GM21529 (cell line): ENCODE data around the gene SRCIN1.
"Not testable (repeated sequence)": the region's sequence is repeated elsewhere in the genome, so short reads cannot be mapped to it uniquely, and the experiment has no call there.

ENCODE experiments used
- ATAC-seq: cut with Tn5 transposase; IDR thresholded peaks from one replicate; pipeline ENCODE4 v1.9.1; 2021; ENCODE audit not compliant: unreplicated experiment

SRCIN1 gene

DNA sequence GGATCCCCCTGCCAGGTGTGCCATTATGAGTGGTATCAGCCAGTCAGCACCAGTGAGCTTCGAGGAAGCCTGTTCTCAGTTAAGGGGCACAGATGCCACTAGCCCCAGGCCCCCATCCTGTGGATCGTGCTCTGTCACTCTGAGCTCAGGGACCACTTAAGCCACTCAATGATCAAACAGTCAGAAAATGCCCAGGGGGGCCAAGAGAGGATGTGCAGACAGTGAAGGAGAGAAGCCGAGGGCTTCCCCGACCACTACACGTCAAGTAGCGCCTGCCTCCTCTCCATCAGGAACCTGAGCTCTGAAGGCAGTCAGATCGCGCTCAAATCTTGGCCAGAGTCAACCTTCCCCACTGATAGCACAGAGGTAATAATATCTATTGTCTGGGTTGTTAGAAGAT lies 79.2 kb downstream of the SRCIN1 start:
- ATAC-seq, result not testable (repeated sequence)

DNA sequence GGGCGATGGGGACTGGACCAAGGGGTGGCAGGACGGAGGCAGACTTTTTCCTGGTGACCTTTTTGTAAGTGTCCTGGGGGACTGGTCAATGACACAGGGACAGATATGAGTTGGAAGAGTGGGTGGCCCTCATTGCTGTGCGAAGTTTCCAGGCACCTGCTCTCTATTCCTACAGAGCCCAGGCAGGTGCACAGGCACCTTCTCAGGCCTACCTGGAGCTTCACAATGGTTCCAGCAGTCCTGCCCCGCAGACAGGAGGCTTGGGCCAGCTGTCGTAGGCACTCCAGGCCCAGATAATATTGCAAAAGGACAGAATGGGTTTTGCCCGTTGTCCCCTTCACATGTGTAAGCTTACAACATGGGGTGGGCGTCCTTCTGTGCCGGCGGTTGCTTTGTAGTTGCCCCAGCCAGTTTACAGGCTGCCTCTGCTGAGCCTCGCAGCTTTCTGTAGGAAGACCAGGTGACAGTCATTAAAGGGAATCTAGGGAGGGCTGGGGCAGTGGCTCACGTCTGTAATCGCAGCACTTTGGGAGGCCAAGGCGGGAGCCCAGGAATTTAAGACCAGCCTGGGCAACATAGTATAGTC lies 93.2 kb downstream of the SRCIN1 start:
- ATAC-seq, result no peak

DNA sequence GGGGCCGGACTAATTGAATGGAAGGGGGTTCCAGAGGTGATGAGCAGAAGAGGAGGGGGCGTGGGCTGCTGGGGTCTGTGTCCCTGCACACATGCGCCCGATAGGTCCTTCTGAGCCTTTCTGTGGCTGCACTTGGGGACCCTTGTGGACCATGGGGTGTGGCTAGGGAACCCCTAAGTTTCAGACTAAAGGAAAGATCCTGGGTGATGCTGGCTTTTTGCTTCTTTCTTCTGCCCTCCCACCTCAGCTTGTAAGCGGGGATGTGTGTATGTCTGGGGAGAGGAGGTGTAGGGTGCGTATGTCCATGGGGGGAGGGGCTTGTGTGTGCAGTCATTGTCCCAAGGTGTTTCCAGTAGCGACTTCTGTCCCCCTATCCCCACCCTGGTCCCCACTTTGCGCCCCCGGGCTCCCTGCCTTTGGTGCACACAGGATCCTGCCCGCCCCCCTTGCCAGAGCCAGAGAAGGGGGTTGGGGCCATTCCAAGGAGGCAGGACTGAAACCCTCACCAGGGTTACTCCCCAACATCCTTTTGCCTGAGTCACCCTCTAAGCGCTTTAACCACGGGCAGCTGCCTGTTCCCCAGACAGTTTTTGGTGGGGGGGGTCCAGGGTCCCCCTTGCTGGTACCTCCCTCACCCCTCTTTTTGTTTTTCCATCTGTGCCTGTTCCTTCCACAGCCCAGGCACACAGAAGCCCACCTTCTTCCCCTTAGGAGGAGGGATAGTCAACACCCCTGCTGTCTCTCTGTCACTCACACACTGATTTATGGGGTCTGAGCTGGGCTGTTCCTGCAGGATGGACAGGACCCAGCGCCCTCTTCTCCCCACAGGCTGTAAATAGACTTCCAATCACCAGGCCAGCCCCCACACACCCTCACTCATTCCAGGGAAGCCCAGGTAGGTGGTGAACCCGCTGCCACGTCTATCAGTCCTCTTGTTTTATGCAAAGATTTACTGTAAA lies 94.3 kb downstream of the SRCIN1 start:
- ATAC-seq, result no peak

DNA sequence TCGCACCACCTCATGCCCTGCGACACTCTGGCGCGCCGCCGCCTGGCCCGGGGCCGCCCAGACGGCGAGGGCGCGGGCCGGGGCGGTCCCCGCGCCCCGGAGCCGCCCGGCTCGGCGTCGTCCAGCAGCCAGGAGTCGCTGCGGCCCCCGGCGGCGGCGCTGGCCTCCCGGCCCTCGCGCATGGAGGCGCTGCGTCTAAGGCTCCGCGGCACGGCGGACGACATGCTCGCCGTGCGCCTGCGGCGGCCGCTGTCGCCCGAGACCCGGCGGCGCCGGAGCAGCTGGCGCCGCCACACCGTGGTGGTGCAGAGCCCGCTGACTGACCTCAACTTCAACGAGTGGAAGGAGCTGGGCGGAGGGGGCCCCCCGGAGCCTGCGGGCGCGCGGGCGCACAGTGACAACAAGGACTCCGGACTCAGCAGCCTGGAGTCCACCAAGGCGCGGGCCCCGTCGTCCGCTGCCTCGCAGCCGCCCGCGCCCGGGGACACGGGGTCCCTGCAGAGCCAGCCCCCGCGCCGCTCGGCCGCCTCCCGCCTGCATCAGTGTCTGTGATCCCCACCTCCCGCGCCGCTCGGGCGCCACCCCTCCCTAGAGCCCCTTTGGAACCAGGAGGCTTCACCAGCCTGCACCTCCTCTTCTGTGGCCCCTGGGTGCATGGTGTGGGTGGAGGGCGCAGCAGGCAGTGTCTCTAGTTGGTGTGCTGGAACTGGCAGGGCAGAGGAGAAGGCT lies 95.2 kb downstream of the SRCIN1 start:
- ATAC-seq, result no peak

DNA sequence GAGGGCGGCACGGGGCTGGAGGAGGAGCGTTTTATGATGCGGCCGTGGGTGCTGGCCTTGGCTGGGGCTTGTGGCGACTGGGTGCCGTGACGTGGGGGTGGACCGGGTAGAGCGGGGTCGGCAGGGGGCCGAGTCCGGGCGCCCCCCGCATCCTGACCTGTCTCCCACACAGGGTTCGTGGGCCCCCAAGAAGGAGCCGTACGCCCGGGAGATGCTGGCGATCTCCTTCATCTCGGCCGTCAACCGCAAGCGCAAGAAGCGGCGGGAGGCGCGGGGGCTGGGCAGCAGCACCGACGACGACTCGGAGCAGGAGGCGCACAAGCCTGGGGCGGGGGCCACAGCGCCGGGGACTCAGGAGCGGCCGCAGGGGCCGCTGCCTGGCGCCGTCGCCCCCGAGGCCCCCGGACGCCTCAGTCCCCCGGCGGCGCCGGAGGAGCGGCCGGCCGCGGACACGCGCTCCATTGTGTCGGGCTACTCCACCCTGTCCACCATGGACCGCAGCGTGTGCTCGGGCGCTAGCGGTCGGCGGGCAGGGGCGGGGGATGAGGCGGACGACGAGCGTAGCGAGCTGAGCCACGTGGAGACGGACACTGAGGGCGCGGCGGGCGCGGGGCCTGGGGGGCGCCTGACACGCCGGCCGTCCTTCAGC lies 95.9 kb downstream of the SRCIN1 start:
- ATAC-seq, result no peak

DNA sequence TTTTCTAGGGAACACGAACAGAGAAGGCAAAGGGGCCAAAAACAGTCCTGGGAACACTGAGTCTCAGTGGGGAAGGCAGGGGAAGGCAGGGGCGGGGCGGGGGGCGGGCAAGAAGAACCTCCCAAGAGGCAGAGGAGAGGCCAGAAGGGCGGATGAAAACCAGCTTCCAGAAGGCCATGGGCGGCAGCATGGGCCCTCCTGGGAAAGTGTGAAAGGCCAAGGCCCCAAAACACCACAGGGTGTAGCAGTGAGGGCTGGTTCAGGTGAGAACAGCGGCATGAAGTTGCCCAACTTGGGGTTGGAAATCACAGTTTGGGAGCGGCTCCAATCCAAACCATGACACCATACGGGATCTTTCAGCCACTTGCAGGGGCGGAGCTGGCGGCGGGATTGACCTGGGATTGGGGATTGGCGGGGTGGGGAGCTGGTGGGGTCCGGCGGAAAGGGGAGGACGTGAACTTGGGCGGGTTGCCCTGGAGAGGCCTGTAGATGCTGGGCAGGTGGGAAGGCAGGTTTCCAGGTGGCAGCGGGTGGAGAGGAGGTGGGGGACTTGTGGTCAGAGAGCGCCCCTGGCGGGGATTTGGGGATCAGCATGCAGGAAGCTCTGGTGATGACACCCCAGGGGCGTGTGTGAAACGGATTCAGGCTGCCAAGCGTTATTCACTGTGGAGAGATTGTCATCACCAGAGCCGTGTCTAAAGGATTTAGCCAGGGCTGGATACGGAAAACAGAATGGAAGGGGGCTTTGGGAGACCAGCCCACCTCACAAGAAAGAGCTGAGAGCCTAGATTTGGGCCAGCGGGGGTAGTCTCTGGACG lies 96.6 kb downstream of the SRCIN1 start:
- no peak for ATAC-seq

DNA sequence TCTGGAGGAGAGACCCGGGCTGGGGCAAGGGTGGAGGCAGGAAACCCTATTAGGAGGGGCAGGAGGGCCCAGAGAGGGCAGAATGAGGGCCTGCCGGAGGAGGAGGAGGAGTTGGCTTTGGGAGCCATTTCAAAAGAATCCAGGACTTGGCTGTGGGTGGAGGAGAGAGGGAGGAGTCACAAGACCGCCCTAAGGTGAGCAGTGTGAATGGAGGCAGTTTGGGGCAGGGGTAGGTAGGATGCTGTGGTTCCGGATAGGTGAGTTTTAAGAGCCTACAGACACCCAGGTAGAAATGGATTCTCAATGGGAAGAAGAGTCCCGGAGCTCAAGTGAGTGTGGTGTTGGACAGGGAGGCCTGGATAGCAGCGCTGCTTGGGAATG lies 97.2 kb downstream of the SRCIN1 start:
- no peak for ATAC-seq

DNA sequence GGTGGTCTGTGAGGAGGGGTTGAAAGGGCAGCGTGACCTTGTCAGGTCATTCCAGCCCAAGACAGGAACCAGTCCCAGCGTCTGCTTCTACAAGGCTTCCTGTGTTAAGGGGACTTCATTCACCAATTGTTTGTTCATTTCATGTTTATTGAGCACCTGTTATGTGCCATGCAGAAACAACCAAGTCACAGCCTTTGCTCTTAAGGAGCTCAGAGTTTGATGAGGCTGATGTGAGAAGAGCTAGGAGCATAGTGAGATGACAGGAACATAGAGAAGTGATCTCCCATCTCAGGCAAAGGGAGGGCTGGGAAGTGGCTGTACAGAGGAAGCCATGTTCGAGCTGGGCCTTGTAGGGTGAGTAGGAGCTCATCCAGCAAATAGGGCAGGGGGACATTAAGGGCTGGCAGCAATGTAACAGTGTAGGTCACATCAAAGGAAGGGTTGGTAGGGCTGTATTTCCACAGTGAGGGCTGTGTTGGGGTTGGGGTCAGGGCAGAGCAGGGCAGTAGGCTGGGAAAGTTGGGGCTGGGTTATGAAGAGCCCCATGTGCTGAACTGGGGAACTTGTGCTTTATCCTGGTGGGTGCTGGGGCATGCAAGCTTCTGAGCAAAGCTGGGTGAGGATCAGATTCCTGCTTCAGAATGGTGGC lies 97.7 kb downstream of the SRCIN1 start:
- ATAC-seq, result no peak

DNA sequence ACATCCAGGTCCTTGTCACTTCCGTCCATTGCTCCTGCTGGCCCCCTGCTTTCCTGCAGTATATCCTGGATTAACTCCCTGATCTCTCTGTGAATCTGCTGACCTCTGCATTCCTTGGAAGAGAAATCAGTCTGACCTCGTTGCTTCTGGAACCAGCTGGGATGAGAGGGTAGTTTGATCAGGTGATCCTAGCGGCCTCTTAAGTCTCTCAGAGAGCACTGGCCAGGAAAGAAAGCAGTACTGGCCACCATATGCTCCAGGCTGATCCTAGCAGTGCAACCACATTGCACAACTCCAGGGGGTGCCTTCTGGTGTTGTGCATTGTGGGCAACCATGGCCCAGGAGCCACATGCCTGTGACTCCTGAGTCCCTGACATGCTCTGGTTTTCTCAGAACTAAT lies 98.3 kb downstream of the SRCIN1 start:
- ATAC-seq, result no peak

DNA sequence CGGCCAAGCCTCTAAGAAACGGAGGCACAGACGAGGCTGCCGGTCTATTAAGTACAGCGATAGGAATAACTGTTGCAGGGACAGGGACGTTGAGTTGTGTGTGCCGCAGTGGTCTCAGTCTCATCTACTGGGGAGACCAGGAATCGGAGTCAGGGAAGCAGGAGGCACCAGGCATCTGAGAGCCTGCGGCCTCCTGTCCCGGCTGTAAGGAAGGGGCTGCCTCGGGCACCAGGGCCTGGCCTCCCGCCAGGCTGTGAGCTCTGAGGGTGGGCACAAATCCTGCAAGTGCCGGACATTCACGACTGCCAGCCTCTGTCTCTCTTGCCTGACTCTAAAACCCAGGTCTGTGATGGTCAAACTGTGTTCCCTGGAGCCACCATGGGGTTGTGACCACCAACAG lies 101.5 kb downstream of the SRCIN1 start:
- no peak for ATAC-seq

DNA sequence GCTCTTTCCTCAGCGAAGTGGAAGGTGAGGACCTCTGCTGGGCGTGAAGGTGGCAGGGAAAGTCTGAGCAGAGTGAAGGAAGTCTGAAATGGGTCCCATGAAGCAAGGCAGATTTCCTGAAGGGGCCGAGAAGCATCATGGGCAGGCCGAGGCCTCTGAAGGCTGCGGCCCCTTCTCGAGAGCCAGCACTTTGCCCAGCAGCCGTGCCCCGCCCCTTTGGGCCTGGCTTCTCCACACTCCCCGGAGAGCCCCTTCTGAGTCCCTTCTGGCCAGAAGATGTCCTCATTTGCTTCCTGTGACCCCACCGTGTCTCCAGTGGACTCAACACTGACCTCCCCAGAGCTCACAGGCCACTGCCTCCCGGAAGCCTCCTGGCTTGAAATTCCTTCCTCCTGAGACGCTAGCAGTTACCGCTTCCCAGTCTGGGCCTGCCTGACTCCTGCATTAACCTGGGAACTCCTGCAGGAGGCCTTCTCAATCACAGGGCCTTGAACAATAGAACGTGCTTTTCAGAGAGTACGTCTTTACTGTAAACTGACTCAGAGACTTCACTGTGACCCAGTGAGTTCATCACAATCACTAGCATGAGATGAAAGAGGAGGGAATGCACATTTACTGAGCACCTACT lies 102.4 kb downstream of the SRCIN1 start:
- not testable (repeated sequence) for ATAC-seq

DNA sequence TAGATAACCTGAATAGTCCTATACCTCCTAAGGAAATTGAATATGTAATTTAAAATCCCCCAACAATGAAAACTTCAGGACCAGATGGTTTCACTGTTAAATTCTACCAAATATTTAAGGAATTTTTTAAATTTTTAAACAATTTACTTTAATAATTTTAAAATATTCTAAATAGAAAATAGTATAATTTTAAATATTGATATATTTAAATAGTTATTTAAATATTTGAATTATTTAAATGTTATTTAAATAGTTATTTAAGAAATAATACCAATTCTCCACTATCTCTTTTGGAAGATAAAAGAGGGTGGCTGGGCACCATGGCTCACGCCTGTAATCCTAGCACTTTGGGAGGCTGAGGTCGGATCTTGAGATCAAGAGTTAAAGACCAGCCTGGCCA lies 104.0 kb downstream of the SRCIN1 start:
- not testable (repeated sequence) for ATAC-seq

DNA sequence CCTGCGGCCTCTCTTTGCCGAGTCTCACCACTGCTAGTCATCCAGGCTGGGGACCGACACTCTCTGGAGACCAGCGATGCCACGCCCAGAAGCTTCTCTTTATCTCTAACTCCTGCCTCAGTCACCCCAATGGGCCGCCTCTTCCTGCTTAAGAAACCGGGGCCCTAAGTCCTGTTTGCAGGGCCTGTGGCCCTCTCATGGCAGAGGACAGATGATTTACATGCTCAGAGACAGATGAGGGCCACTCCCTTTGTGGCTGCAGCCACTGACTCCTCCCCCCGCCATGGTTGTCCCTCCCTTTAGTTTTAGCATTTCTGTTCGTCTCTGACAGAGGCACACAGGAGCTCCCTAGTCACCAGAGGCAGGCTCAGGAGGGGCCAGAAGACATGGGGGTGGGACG lies 106.5 kb downstream of the SRCIN1 start:
- not testable (repeated sequence) for ATAC-seq

DNA sequence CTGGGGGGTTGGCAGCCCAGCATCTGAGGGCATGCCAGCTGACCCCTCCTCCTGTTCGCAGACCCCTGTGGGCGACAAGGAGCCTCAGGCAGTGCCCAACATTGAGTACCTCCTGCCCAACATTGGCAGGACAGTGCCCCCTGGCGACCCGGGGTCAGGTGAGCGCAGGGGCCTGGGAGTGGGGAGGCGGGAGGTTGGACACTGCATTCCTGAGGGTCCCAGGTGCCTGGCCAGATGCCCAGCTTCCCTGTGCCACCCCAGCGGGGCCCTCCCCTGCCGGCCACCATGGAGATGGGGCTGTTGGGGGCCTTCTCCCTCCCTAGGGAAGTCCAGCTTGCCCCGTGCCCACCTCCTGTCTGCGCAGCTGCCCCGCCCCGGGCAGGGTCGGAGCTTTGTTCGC lies 107.4 kb downstream of the SRCIN1 start:
- no peak for ATAC-seq

DNA sequence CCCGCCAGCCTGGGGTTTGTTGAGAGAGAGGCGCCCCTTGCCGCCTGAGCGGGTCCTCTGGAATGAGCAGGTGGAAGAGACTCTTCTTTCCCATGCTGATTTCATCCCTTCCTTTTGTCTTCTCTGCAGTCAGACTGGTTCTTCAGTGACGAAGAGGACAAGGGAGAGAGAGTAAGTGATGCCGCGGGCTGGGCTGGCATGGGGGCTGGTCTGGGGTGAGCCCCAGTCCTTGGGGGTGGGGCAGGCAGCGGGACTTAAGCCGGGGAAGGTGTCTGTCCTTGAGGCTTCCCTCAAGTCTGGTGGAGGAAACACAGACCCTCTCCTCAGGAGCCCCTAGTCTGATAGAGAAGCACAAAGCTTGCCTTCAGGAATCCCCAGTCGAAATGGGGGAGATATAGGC lies 108.1 kb downstream of the SRCIN1 start:
- not testable (repeated sequence) for ATAC-seq

DNA sequence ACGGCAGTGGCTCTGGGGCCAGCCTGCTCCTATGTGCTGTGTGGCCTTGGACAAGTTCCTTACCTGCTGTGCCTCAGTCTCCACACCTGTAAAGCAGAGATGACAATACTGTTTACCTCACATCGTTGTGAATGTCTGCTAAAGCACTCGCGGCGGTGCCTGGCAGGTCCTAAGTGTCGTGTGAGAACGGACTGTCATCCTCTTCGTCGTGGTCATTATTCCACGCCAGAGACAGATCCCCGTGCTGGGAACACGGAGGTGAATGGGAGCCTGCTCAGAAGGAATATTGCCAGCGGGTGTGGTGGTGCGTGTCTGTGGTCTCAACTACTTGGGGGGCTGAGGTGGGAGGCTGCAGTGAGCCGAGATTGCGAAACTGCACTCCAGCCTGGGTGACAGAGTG lies 111.6 kb downstream of the SRCIN1 start:
- not testable (repeated sequence) for ATAC-seq

DNA sequence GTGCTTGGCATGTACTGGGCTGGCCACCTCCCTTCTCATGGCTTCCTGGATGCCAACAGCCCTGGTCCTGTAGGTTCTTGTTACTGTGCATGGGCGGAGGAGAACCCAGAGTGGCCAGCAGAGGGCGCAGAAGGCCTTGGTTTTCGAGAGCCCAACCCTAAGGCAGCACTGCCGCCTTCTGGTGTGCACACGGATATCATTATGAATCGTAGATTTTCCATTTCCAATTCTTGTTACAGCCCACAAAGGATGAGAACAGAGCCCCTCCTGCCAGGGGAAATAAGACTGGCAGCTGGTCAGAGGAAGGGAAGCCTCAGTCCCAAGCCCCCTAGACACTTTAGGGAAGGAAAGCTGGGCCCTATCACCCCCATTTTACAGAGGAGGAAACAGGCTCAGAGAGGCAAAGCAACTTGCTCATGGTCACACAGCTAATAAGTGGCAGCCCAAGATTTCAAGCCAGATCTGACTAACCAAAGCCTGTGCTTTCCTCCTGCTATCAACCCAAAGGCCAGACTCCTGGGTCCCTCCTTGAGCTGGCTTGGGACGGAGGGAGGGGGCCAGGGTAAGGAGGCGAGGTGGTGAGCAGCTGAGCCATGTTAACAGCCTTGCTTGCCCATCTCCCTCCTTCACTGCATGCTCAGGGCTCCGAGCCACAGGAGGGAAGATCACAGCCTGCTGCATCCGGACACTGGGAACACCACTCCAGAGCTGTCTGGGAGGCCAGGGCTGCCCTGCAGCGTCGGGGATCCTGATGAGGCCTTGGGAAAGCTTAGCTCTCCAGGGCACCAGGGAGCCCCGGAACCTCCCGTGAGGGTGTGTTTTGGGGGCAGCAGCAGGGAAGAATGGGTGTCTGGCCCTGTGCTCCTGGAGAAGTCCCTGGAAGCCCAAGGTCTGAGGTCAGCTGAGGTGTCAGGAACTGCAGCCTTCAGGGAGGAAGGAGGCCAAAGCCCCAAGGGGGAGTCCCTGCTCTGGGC lies 113.4 kb downstream of the SRCIN1 start:
- ATAC-seq, result not testable (repeated sequence)

DNA sequence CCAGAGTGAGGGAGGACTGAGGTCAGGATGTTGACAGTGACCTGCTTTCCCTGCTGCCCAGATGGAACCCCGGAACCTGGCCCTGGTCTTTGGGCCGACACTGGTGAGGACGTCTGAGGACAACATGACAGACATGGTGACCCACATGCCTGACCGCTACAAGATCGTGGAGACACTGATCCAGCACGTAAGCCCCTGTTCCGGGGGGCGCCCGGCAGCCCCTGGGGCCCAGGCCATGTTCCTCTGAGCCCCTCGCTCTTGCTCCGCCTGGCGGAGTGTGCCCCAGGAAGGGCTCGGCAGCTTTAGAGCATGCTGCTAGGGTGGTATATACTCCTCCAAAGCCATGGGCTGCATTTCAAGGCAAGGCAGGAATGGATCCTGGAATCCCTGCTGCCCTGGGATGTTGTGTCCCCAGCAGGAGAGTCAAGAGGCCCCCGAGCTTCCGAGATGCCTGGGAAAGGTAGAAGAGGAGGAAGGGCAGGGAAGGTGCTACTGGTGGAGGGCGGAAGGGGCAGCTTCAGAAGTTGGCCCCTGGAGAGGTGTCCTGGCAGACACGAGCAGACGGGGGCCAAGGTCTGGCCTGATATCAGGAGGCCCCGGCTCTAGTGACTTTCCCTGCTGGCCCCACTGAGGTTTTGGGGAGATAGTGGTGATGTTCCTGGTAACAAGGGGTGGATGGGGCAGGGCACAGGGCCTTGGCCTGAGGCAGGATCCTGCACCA lies 114.2 kb downstream of the SRCIN1 start:
- not testable (repeated sequence) for ATAC-seq
